ENCODE results near the gene TRABD2B. TPM values are rescaled to one million over a fixed set of nuclear protein-coding genes. Genes with fewer than 3 reads are reported as not detected.
"Not testable (repeated sequence)": the region's sequence is repeated elsewhere in the genome, so short reads cannot be mapped to it uniquely, and the experiment has no call there.

The TRABD2B gene
- total RNA-seq, 2 experiments from 2014 or later = not detected

DNA sequence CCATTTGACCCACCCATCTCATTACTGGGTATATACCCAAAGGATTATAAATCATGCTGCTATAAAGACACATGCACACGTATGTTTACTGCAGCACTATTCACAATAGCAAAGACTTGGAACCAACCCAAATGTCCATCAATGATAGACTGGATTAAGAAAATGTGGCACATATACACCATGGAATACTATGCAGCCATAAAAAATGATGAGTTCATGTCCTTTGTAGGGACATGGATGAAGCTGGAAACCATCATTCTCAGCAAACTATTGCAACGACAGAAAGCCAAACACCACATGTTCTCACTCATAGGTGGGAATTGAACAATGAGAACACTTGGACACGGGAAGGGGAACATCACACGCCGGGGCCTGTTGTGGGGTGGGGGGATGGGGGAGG lies 35.4 kb downstream of the TRABD2B start:
- H3K4me3 Mint-ChIP-seq; ATAC-seq (ENCODE audit: low read depth); POLR2A ChIA-PET; DNase-seq; H3K4me1 Mint-ChIP-seq; H3K27ac Mint-ChIP-seq; H3K36me3 Mint-ChIP-seq; H3K9me3 Mint-ChIP-seq: not testable (repeated sequence)
- H3K27me3 Mint-ChIP-seq = peaks cover 11% of the 10 kb centered on the region

DNA sequence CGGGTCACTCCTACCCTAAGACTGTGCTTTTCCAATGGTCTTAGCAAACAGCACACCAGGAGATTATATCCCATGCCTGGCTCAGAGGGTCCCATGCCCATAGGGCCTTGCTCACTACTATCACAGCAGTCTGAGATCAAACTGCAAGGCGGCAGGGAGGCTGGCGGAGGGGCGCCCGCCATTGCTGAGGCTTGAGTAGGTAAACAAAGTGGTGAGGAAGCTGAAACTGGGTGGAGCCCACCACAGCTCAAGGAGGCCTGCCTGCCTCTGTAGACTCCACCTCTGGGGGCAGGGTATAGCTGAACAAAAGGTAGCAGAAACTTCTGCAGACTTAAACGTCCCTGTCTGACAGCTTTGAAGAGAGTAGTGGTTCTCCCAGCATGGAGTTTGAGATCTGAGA lies 40.7 kb downstream of the TRABD2B start:
- ATAC-seq (ENCODE audit: low read depth); DNase-seq; H3K27ac Mint-ChIP-seq; H3K27me3 Mint-ChIP-seq; H3K9me3 Mint-ChIP-seq; H3K36me3 Mint-ChIP-seq; H3K4me3 Mint-ChIP-seq; POLR2A ChIA-PET; H3K4me1 Mint-ChIP-seq: not testable (repeated sequence)

- no peaks in the 10 kb centered on the region for H3K4me1 Mint-ChIP-seq
- POLR2A ChIA-PET = no interaction called here
- H3K9me3 Mint-ChIP-seq = no peaks in the 10 kb centered on the region
- no peak overlapping the region for H3K4me3 Mint-ChIP-seq
- no peaks in the 10 kb centered on the region for H3K36me3 Mint-ChIP-seq
- DNase-seq (no peak), ATAC-seq (ENCODE audit: low read depth) (no peak)
- no peak overlapping the region for H3K27ac Mint-ChIP-seq
- H3K27me3 Mint-ChIP-seq = peaks cover 5% of the 10 kb centered on the region
Measured at GRCh38 chr1:47953661-47954060, 43.5 kb downstream of the TRABD2B start.

GRCh38 chr1:47951545-47952235 lies 45.5 kb downstream of the TRABD2B start:
- Mint-ChIP-seq H3K4me1 (no peaks in the 10 kb centered on the region), H3K27me3 (no peaks in the 10 kb centered on the region), H3K27ac (no peak overlapping the region), H3K4me3 (no peak overlapping the region), H3K36me3 (no peaks in the 10 kb centered on the region), H3K9me3 (no peaks in the 10 kb centered on the region)
- no peak for ATAC-seq (ENCODE audit: low read depth)
- no peak for DNase-seq
- POLR2A ChIA-PET = no interaction called here

DNA sequence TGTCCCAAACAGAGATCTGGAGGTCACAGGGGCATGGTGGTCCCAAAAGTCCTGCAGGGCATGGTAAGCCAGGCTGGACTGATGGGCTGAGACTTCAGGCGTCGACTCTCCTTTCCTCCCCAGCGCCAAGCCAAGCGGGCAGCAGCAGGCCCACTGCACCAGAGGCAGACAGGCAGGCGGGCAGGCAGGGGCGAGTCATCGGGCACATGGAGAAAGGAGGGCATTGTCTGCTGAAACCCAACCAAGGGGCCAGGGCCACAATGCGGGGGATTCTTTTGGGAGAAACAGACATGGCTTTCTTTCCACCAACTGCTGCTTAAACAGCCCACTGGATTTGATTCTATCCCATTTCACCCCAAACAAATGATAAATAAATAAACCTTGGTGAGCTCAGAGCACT lies 46.2 kb downstream of the TRABD2B start:
- Mint-ChIP-seq H3K27ac (no peak overlapping the region), H3K4me1 (no peaks in the 10 kb centered on the region), H3K27me3 (no peaks in the 10 kb centered on the region), H3K9me3 (no peaks in the 10 kb centered on the region), H3K36me3 (no peaks in the 10 kb centered on the region), H3K4me3 (no peak overlapping the region)
- no peak for ATAC-seq (ENCODE audit: low read depth)
- POLR2A ChIA-PET = no interaction called here
- DNase-seq = no peak

GRCh38 chr1:47950471-47950870 lies 46.7 kb downstream of the TRABD2B start:
- no peaks in the 10 kb centered on the region for H3K4me1 Mint-ChIP-seq
- ATAC-seq (ENCODE audit: low read depth) (no peak), DNase-seq (no peak)
- POLR2A ChIA-PET = no interaction called here
- no peaks in the 10 kb centered on the region for H3K27me3 Mint-ChIP-seq
- H3K9me3 Mint-ChIP-seq = no peaks in the 10 kb centered on the region
- H3K27ac Mint-ChIP-seq = no peak overlapping the region
- no peak overlapping the region for H3K4me3 Mint-ChIP-seq
- H3K36me3 Mint-ChIP-seq = no peaks in the 10 kb centered on the region

- DNase-seq = no peak
- Mint-ChIP-seq H3K4me3 (no peak overlapping the region), H3K27ac (no peak overlapping the region), H3K9me3 (no peaks in the 10 kb centered on the region), H3K4me1 (no peaks in the 10 kb centered on the region), H3K36me3 (no peaks in the 10 kb centered on the region), H3K27me3 (peaks cover 16% of the 10 kb centered on the region)
- no peak for ATAC-seq (ENCODE audit: low read depth)
- POLR2A ChIA-PET = no interaction called here
Measured at GRCh38 chr1:47948126-47948525, 49.1 kb downstream of the TRABD2B start.

DNA sequence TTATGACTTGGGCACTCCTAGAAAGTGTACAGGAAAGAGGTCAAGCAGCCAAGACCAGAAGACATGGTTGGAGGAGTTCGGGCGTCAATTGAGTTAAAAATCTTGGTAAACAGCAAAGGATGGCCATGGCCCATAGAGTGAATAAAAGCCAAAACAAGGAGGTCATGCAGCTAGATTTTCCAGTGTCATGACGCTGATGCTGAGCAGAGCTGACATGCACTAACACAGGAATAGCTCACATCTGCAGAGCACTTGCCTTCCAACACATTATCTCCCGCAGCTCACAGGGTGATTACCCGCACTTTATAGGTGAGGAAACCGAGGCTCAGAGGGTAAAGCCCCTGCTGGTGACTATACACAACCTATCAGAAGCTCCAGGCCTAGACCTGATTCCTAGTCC lies 49.7 kb downstream of the TRABD2B start:
- Mint-ChIP-seq H3K9me3 (no peaks in the 10 kb centered on the region), H3K4me3 (no peak overlapping the region), H3K4me1 (no peaks in the 10 kb centered on the region), H3K27ac (no peak overlapping the region), H3K27me3 (peaks cover 16% of the 10 kb centered on the region), H3K36me3 (no peaks in the 10 kb centered on the region)
- POLR2A ChIA-PET = no interaction called here
- ATAC-seq (ENCODE audit: low read depth) (no peak), DNase-seq (no peak)

- H3K4me1 Mint-ChIP-seq = no peaks in the 10 kb centered on the region
- H3K27ac Mint-ChIP-seq = no peak overlapping the region
- POLR2A ChIA-PET = no interaction called here
- ATAC-seq (ENCODE audit: low read depth) = no peak
- H3K9me3 Mint-ChIP-seq = no peaks in the 10 kb centered on the region
- no peaks in the 10 kb centered on the region for H3K36me3 Mint-ChIP-seq
- no peak for DNase-seq
- H3K4me3 Mint-ChIP-seq = no peak overlapping the region
- peaks cover 18% of the 10 kb centered on the region for H3K27me3 Mint-ChIP-seq
Measured at GRCh38 chr1:47944561-47944960, 52.6 kb downstream of the TRABD2B start.

GRCh38 chr1:47942240-47942629 lies 55.0 kb downstream of the TRABD2B start:
- Mint-ChIP-seq H3K9me3 (no peaks in the 10 kb centered on the region), H3K4me3 (no peak overlapping the region), H3K4me1 (no peaks in the 10 kb centered on the region), H3K27ac (no peak overlapping the region), H3K27me3 (peaks cover 19% of the 10 kb centered on the region), H3K36me3 (no peaks in the 10 kb centered on the region)
- DNase-seq (no peak), ATAC-seq (ENCODE audit: low read depth) (no peak)
- POLR2A ChIA-PET = no interaction called here

DNA sequence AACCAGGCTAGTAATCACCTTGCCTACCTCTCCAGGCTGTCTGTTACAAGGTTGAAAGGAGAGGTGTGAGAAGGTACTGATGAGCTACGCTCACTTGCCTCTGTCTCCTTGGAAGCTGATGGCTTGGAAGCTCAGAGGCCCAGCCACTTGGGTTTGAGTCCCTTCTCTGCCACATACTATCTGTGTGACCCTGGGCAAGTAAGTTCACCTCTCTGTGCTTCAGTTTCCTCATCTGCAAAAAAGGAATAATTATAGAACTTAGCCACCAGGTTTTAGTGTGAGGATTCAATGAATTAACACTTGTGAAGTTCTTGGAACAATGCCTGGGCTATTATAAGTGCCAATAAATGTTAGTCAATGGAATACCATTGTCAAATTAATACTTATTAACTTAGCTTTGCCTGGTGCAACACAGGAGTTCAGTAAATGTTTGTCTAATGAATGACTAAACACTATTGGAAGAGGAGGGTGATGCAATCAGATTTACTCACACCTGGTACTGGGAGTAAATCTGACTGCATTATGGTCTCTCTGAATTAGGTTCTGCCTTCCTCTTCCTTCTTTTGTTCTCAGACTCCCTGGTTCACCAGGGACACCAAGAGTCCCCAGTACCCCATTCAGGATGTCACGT lies 55.5 kb downstream of the TRABD2B start:
- no peaks in the 10 kb centered on the region for H3K9me3 Mint-ChIP-seq
- no peak for ATAC-seq (ENCODE audit: low read depth)
- H3K4me1 Mint-ChIP-seq = no peaks in the 10 kb centered on the region
- no peak overlapping the region for H3K27ac Mint-ChIP-seq
- no peak overlapping the region for H3K4me3 Mint-ChIP-seq
- POLR2A ChIA-PET = no interaction called here
- H3K27me3 Mint-ChIP-seq = peaks cover 19% of the 10 kb centered on the region
- no peak for DNase-seq
- no peaks in the 10 kb centered on the region for H3K36me3 Mint-ChIP-seq

GRCh38 chr1:47940779-47941178 lies 56.4 kb downstream of the TRABD2B start:
- H3K27me3 Mint-ChIP-seq = peaks cover 19% of the 10 kb centered on the region
- H3K36me3 Mint-ChIP-seq = no peaks in the 10 kb centered on the region
- no peaks in the 10 kb centered on the region for H3K4me1 Mint-ChIP-seq
- H3K27ac Mint-ChIP-seq = no peak overlapping the region
- DNase-seq (no peak), ATAC-seq (ENCODE audit: low read depth) (no peak)
- POLR2A ChIA-PET = no interaction called here
- H3K4me3 Mint-ChIP-seq = no peak overlapping the region
- H3K9me3 Mint-ChIP-seq = no peaks in the 10 kb centered on the region

- ATAC-seq (ENCODE audit: low read depth) (no peak), DNase-seq (no peak)
- Mint-ChIP-seq H3K27ac (no peak overlapping the region), H3K27me3 (peaks cover 19% of the 10 kb centered on the region), H3K4me1 (no peaks in the 10 kb centered on the region), H3K36me3 (no peaks in the 10 kb centered on the region), H3K9me3 (no peaks in the 10 kb centered on the region), H3K4me3 (no peak overlapping the region)
- POLR2A ChIA-PET = no interaction called here
Measured at GRCh38 chr1:47940326-47940725, 56.9 kb downstream of the TRABD2B start.

DNA sequence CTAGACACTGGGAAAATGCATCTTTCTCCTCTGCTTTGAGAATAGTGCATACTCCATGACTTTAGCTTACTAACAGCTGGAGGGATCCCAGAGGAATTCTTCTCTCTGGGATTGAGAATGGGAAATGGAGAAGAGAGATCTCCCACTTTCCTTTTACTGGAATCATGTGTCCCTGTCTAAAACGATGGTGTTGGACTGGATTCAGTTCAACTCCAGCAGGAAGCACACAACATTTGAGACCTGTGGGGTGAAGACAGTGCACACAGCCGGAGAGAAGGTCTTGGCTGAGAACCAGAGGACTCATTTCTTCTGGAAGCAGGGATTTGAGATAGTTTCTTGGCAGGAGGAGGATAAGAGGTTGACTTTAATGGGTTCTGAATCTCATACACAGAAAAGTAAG lies 58.7 kb downstream of the TRABD2B start:
- no peaks in the 10 kb centered on the region for H3K9me3 Mint-ChIP-seq
- DNase-seq (no peak), ATAC-seq (ENCODE audit: low read depth) (no peak)
- no peak overlapping the region for H3K4me3 Mint-ChIP-seq
- no peaks in the 10 kb centered on the region for H3K36me3 Mint-ChIP-seq
- POLR2A ChIA-PET = no interaction called here
- H3K27me3 Mint-ChIP-seq = peaks cover 6% of the 10 kb centered on the region
- no peaks in the 10 kb centered on the region for H3K4me1 Mint-ChIP-seq
- no peak overlapping the region for H3K27ac Mint-ChIP-seq

All from activated naive CD8-positive, alpha-beta T cell treated with anti-CD3 and anti-CD28 coated beads, Interleukin-2, amount 10 ng/mL, durations not matched to agents 7 days and 5 days (primary cell).